IMR-90 (cell line): ENCODE results near the gene PGK2. TPM values are rescaled to one million over a fixed set of nuclear protein-coding genes. Genes with fewer than 3 reads are reported as not detected.

Source experiments
- ATAC-seq: fragments of 200-7000 bp; cut with Tn5 transposase; 2 replicates; pipeline ENCODE4 v1.9.1; 2020; ENCODE audit warnings: low read depth, mild to moderate bottlenecking, moderate library complexity
- BruUV-seq: library from RNA; stranded (reverse); fragments of 400-500 nt; replicated peaks from 2 replicates; lab custom pipeline; 2021; lab: Mats Ljungman, UMichigan
- CTCF ChIA-PET: fragments of 300-600 bp; formaldehyde crosslinking; extraction: SDS; loops from one replicate; lab custom pipeline; 2021; ENCODE audit warnings: antibody characterized with exemption; lab: Yijun Ruan, JAX
- POLR2A ChIA-PET: fragments of 300-600 bp; sonication (Branson Sonifier 250); formaldehyde crosslinking; loops from one replicate; lab custom pipeline; 2022; ENCODE audit warnings: antibody characterized with exemption; ENCODE audit not compliant: unreplicated experiment; lab: Charles Lee
- DNase-seq: peaks from one replicate; pipeline ENCODE4 v3.0.0; 2013
- H2AFZ ChIP-seq: replicated peaks from 2 replicates; pipeline ENCODE3; 2013; ENCODE audit warnings: low read length, mild to moderate bottlenecking; ENCODE audit not compliant: poor library complexity
- H2AK5ac ChIP-seq: 2 replicates; pipeline ENCODE4 v1.6.1; 2013; ENCODE audit warnings: low read depth, low read length, inconsistent platforms
- H2AK9ac ChIP-seq: replicated peaks from 2 replicates; pipeline ENCODE3; 2013; ENCODE audit warnings: mild to moderate bottlenecking, low read depth, low read length, moderate library complexity; ENCODE audit not compliant: poor library complexity
- H2BK120ac ChIP-seq: 2 replicates; pipeline ENCODE4 v1.6.1; 2013; ENCODE audit warnings: low read depth, low read length, inconsistent platforms
- H2BK15ac ChIP-seq: 3 replicates; pipeline ENCODE4 v1.6.1; 2013; ENCODE audit warnings: low read depth, low read length, inconsistent platforms
- H2BK20ac ChIP-seq: 2 replicates; pipeline ENCODE4 v1.6.1; 2013; ENCODE audit warnings: low read depth, mild to moderate bottlenecking, inconsistent platforms, low read length, moderate library complexity
- H2BK5ac ChIP-seq: 2 replicates; pipeline ENCODE4 v1.6.1; 2013; ENCODE audit warnings: mild to moderate bottlenecking, low read depth, low read length, inconsistent platforms; ENCODE audit not compliant: poor library complexity, severe bottlenecking
- H3K14ac ChIP-seq: replicated peaks from 2 replicates; pipeline ENCODE4 v1.6.1; 2013; ENCODE audit warnings: low read depth, low read length, inconsistent platforms
- H3K18ac ChIP-seq: 2 replicates; pipeline ENCODE4 v1.6.1; 2013; ENCODE audit warnings: low read depth, low read length, control low read depth
- H3K23ac ChIP-seq: 2 replicates; pipeline ENCODE4 v1.6.1; 2013; ENCODE audit warnings: low read depth, low read length, inconsistent platforms
- H3K27ac ChIP-seq: 2 replicates; pipeline ENCODE4 v1.5.1; 2013; ENCODE audit warnings: mild to moderate bottlenecking, control low read depth, low read length; ENCODE audit not compliant: insufficient read depth
- H3K27me3 ChIP-seq: 2 replicates; pipeline ENCODE4 v1.6.1; 2013; ENCODE audit warnings: low read length; ENCODE audit not compliant: control insufficient read depth, insufficient read depth
- H3K36me3 ChIP-seq: 2 replicates; pipeline ENCODE4 v1.6.1; 2013; ENCODE audit warnings: low read length, mixed read lengths; ENCODE audit not compliant: control insufficient read depth, insufficient read depth
- H3K4ac ChIP-seq: 2 replicates; pipeline ENCODE4 v1.6.1; 2013; ENCODE audit warnings: low read depth, low read length, inconsistent platforms
- H3K4me1 ChIP-seq: 2 replicates; pipeline ENCODE4 v1.6.1; 2013; ENCODE audit warnings: low read length, mixed read lengths; ENCODE audit not compliant: control insufficient read depth, insufficient read depth
- H3K4me2 ChIP-seq: 2 replicates; pipeline ENCODE4 v1.6.1; 2013; ENCODE audit warnings: low read depth, mild to moderate bottlenecking, control low read depth, low read length, moderate library complexity
- H3K4me3 ChIP-seq: 2 replicates; pipeline ENCODE4 v1.5.1; 2013; ENCODE audit warnings: low read depth, mild to moderate bottlenecking, control low read depth, low read length, moderate library complexity; ENCODE audit not compliant: insufficient read depth
- H3K56ac ChIP-seq: 2 replicates; pipeline ENCODE4 v1.6.1; 2013; ENCODE audit warnings: low read length, inconsistent platforms; ENCODE audit not compliant: insufficient read depth; ENCODE audit errors: extremely low read depth
- H3K79me1 ChIP-seq, 2 experiments: 2 replicates each; pipeline ENCODE4 v1.6.1; 2013; ENCODE audit warnings: low read length in 2 of 2, inconsistent platforms in 1 of 2, low read depth in 1 of 2
- H3K9ac ChIP-seq: 2 replicates; pipeline ENCODE4 v1.6.1; 2013; ENCODE audit warnings: low read depth, low read length, control low read depth
- H3K9me1 ChIP-seq: 2 replicates; pipeline ENCODE4 v1.6.1; 2013; ENCODE audit warnings: low read length, inconsistent platforms; ENCODE audit not compliant: insufficient read depth
- H3K9me3 ChIP-seq: 2 replicates; pipeline ENCODE4 v1.6.1; 2013; ENCODE audit warnings: low read length; ENCODE audit not compliant: control insufficient read depth, insufficient read depth
- H4K20me1 ChIP-seq: 2 replicates; pipeline ENCODE4 v1.6.1; 2013; ENCODE audit warnings: low read length, inconsistent platforms; ENCODE audit not compliant: insufficient read depth
- H4K5ac ChIP-seq: 2 replicates; pipeline ENCODE4 v1.6.1; 2013; ENCODE audit warnings: mild to moderate bottlenecking, low read depth, low read length, control low read depth
- H4K8ac ChIP-seq, 2 experiments: 2 replicates each; pipeline ENCODE4 v1.6.1; 2013; ENCODE audit warnings: low read depth in 2 of 2, low read length in 2 of 2, control low read depth in 1 of 2, inconsistent platforms in 1 of 2
- H4K91ac ChIP-seq: 2 replicates; pipeline ENCODE4 v1.6.1; 2013; ENCODE audit warnings: low read depth, low read length, inconsistent platforms; ENCODE audit not compliant: insufficient read depth
- BHLHE40 ChIP-seq: fragments of 150-350 bp; IDR thresholded peaks from 2 replicates; pipeline ENCODE4 v1.6.1; 2016; ENCODE audit warnings: mild to moderate bottlenecking, low read depth, low read length
- CEBPB ChIP-seq: IDR thresholded peaks from 2 replicates; pipeline ENCODE4 v1.6.1; 2012; ENCODE audit warnings: low read depth, low read length, improper control_type of control experiment
- CHD1 ChIP-seq: IDR thresholded peaks from 2 replicates; pipeline ENCODE4 v1.6.1; 2012; ENCODE audit warnings: low read depth, low read length, improper control_type of control experiment
- ELK1 ChIP-seq: fragments of 150-350 bp; IDR thresholded peaks from 2 replicates; pipeline ENCODE4 v1.6.1; 2016; ENCODE audit warnings: low read depth, mild to moderate bottlenecking, low read length, moderate library complexity, borderline replicate concordance
- FOS ChIP-seq: fragments of 150-350 bp; IDR thresholded peaks from 2 replicates; pipeline ENCODE4 v1.6.1; 2016; ENCODE audit warnings: low read depth, low read length
- MAFK ChIP-seq: IDR thresholded peaks from 2 replicates; pipeline ENCODE4 v1.6.1; 2012; ENCODE audit warnings: low read depth, low read length, improper control_type of control experiment
- MAZ ChIP-seq: IDR thresholded peaks from 2 replicates; pipeline ENCODE4 v1.6.1; 2012; ENCODE audit warnings: low read depth, mild to moderate bottlenecking, low read length, improper control_type of control experiment, moderate library complexity, borderline replicate concordance
- MXI1 ChIP-seq: IDR thresholded peaks from 2 replicates; pipeline ENCODE4 v1.6.1; 2012; ENCODE audit warnings: low read depth, mild to moderate bottlenecking, low read length, moderate library complexity, borderline replicate concordance
- NFE2L2 ChIP-seq: fragments of 150-350 bp; IDR thresholded peaks from 2 replicates; pipeline ENCODE4 v1.6.1; 2016; ENCODE audit warnings: low read depth, mild to moderate bottlenecking, low read length
- POLR2A ChIP-seq: IDR thresholded peaks from 2 replicates; pipeline ENCODE4 v1.6.1; 2012; ENCODE audit warnings: mild to moderate bottlenecking, low read depth, low read length
- RAD21 ChIP-seq: IDR thresholded peaks from 2 replicates; pipeline ENCODE4 v1.6.1; 2012; ENCODE audit warnings: low read length, improper control_type of control experiment
- RCOR1 ChIP-seq: IDR thresholded peaks from 2 replicates; pipeline ENCODE4 v1.6.1; 2012; ENCODE audit warnings: mild to moderate bottlenecking, low read length, improper control_type of control experiment; ENCODE audit not compliant: insufficient replicate concordance
- RFX5 ChIP-seq: IDR thresholded peaks from 2 replicates; pipeline ENCODE4 v1.8.0; 2012; ENCODE audit warnings: low read depth, mild to moderate bottlenecking, low read length, moderate library complexity
- SMC3 ChIP-seq: fragments of 150-350 bp; IDR thresholded peaks from 2 replicates; pipeline ENCODE4 v1.6.1; 2016; ENCODE audit warnings: low read depth, mild to moderate bottlenecking, antibody characterized with exemption, low read length, moderate library complexity
- USF2 ChIP-seq: fragments of 150-350 bp; IDR thresholded peaks from 2 replicates; pipeline ENCODE4 v1.6.1; 2017; ENCODE audit warnings: mild to moderate bottlenecking, antibody characterized with exemption, low read length, low read depth
- WGBS, 2 experiments: methylation state at CpG; one replicate each; pipeline versions ENCODE4 v1.1.5 to v1.1.7; 2013; ENCODE audit warnings: missing lambda C conversion rate in 2 of 2; ENCODE audit not compliant: insufficient read length in 1 of 2; ENCODE audit errors: extremely low coverage in 2 of 2; 5-methylcytosine and 5-hydroxymethylcytosine counted together
- dilution Hi-C: fragments of 300-500 bp; cut with HindIII; formaldehyde crosslinking; loops from one replicate; pipeline ENCODE4 v1.14.3; 2018; ENCODE audit warnings: low sequenced_read_pairs; ENCODE audit not compliant: unreplicated experiment
- in situ Hi-C: fragments of 300-500 bp; cut with MboI; formaldehyde crosslinking; loops from 3 replicates; pipeline ENCODE4 v1.14.3; 2019; ENCODE audit warnings: low sequenced_read_pairs, inconsistent platforms, mixed read lengths
- intact Hi-C: fragments of 100-400 bp; cut with micrococcal nuclease; formaldehyde crosslinking; loops from 2 replicates; pipeline ENCODE4 v1.10.0; 2022
- polyA plus RNA-seq, 3 experiments: library from polyadenylated mRNA; depleted of rRNA; stranded (reverse); fragments of >200 nt; gene quantifications; 2 replicates each; pipeline ENCODE4 v1.2.3, GENCODE V29; 2012; ENCODE audit warnings: low replicate concordance in 1 of 3
- total RNA-seq: library from RNA; depleted of rRNA; stranded (reverse); fragments of >200 nt; gene quantifications from 2 replicates; pipeline ENCODE4 v1.2.3, GENCODE V29; 2012
- TF ChIP-seq, protein P1 (sequence below): conservative IDR thresholded peaks from 2 replicates; pipeline ENCODE4 v1.5.1; 2012; ENCODE audit warnings: mild to moderate bottlenecking, low read depth, low read length, improper control_type of control experiment

The PGK2 gene
- total and polyA plus RNA-seq, 2 of the 4 experiments (the other 2 are of a cell fraction) = not detected

GRCh38 chr6:49805246-49805645, 18.2 kb upstream of the PGK2 start:
- no peaks in the 10 kb centered on the region for H3K9me1 ChIP-seq
- no peak overlapping the region for H3K9ac ChIP-seq
- no peak overlapping the region for H3K4me3 ChIP-seq
- peaks cover 7% of the 10 kb centered on the region for H3K9me3 ChIP-seq
- BruUV-seq = no TSS peak
- no peaks in the 10 kb centered on the region for H3K79me1 ChIP-seq
- no peak overlapping the region for H2AFZ ChIP-seq
- ChIA-PET POLR2A (no interaction called here), CTCF (no interaction called here)
- H4K5ac ChIP-seq = no peak overlapping the region
- in situ Hi-C loops = no loop called here
- H2BK20ac ChIP-seq = no peak overlapping the region
- no peak overlapping the region for H3K23ac ChIP-seq
- H3K56ac ChIP-seq = no peak overlapping the region
- H3K14ac ChIP-seq = no peak overlapping the region
- no peak overlapping the region for H2BK5ac ChIP-seq
- no peaks in the 10 kb centered on the region for H3K27me3 ChIP-seq
- no peaks in the 10 kb centered on the region for H3K4me1 ChIP-seq
- no peak overlapping the region for H3K4ac ChIP-seq
- WGBS, 2 experiments = 80% methylated on average over 1 of the region's 3 CpGs; no CpG with 5 or more reads in 1 of the 2 experiments
- H4K91ac ChIP-seq = no peak overlapping the region
- H4K20me1 ChIP-seq = no peaks in the 10 kb centered on the region
- no peak overlapping the region for H4K8ac ChIP-seq
- H2BK120ac ChIP-seq = no peak overlapping the region
- no peak overlapping the region for H2AK5ac ChIP-seq
- no peak overlapping the region for H3K18ac ChIP-seq
- intact Hi-C loops = no loop called here
- no peaks in the 10 kb centered on the region for H3K36me3 ChIP-seq
- TF ChIP-seq RFX5 = no peak
- no peak for TF ChIP-seq USF2
- TF ChIP-seq RCOR1 = no peak
- TF ChIP-seq, protein P1, sequence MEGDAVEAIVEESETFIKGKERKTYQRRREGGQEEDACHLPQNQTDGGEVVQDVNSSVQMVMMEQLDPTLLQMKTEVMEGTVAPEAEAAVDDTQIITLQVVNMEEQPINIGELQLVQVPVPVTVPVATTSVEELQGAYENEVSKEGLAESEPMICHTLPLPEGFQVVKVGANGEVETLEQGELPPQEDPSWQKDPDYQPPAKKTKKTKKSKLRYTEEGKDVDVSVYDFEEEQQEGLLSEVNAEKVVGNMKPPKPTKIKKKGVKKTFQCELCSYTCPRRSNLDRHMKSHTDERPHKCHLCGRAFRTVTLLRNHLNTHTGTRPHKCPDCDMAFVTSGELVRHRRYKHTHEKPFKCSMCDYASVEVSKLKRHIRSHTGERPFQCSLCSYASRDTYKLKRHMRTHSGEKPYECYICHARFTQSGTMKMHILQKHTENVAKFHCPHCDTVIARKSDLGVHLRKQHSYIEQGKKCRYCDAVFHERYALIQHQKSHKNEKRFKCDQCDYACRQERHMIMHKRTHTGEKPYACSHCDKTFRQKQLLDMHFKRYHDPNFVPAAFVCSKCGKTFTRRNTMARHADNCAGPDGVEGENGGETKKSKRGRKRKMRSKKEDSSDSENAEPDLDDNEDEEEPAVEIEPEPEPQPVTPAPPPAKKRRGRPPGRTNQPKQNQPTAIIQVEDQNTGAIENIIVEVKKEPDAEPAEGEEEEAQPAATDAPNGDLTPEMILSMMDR = no peak
- no peak for TF ChIP-seq POLR2A
- TF ChIP-seq MAZ = no peak
- no peak for TF ChIP-seq NFE2L2
- TF ChIP-seq SMC3 = no peak
- no peak for TF ChIP-seq FOS
- no peak for TF ChIP-seq RAD21
- TF ChIP-seq BHLHE40 = no peak
- TF ChIP-seq CEBPB = no peak
- TF ChIP-seq ELK1 = no peak
- no peak for TF ChIP-seq CHD1
- TF ChIP-seq MAFK = no peak
- no peak for TF ChIP-seq MXI1
- no peak for ATAC-seq
- dilution Hi-C loops = no loop called here
- H3K4me2 ChIP-seq = no peak overlapping the region
- H2BK15ac ChIP-seq = no peak overlapping the region
- no peak for DNase-seq
- H2AK9ac ChIP-seq = no peak overlapping the region
- H3K27ac ChIP-seq = no peak overlapping the region
